Measurements from ENCODE around the gene HOXB8.

HOXB8 gene

DNA sequence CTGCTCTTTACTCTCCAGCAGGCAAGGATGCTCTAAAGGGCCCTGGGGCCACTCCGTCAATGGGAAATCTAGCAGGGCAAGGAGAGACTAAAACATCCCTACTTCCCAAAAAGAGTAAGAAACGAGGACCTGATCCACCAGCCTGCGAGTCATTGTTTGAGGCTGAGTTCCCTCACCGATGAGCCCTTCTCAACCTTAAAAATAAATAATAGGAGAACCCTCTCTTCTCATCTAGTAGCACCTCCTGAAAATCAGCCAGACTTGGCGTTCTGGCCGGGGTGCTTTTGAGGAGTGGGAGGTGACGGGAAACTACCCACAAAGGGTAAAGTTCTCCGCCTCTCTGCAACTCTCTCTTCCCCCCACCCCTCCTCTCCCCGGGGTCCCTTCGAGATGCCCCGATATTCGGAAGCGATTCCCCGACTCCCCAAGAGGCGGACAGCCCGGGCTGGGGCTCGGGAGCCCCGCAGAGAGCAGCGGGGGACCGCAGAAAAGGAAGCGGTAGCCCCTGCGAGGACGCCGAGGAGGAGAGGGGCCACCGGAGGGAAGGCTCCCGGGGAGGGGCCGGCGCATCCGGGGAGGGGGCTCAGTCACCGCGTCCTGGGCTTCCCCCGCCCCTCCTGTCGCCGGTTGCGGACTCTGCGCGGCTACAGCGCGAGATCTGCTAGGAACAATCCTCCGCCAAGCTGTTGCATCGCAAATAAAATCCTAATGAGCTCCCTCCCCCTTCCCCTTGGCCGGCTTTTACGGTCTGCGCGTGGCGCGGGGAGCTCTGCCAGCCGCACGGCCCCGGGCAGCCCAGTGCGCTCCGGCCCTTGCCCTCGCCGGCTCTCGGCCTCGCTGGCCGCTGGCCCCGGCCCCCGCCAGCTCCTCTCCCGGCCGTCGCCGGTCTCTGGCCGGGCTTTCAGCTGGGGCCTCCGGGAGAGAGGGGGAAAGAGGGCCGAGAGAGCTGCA, 9.7 kb upstream of the HOXB8 start:
- DNase-seq (ENCODE audit: low spot score) = no peak

DNA sequence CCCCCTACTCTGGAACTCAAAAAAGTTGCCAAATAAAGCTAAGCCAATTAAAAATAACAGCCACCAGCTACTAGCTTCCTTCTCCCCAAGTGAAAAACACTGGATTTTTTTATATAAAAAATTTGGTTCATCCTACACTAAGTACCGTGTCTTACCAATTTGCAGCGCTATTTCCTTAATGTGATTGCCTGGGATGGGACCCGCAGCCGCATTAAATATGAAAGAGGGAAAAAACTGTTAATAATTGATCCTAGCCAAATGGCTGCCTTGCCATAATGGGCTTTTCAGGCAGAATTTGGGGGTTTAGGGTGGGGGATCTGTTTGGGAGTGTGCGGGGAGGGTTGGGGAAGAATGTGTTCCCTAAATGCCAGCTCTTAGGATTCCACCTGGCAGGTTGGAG, 9.0 kb upstream of the HOXB8 start:
- no peak for DNase-seq (ENCODE audit: low spot score)

DNA sequence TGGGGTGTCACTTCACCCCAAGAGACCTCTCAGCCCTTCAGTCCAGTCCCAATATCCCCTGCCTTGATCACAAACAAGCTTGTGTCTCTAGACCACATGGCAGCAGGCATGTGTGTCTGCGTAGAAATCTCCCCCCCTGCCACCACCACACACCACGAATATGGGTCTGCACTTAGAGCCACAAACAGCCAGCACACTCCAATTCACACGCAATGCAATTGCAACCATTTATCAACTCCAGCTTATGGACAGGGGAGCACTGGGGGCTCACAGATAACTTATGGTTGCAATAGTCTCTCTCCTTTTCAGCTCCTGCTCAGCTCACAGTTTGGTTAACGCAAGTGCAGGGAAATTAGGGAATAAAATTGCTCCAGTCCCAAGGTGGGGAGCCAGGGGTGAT, 8.5 kb upstream of the HOXB8 start:
- DNase-seq (ENCODE audit: low spot score) = no peak

DNA sequence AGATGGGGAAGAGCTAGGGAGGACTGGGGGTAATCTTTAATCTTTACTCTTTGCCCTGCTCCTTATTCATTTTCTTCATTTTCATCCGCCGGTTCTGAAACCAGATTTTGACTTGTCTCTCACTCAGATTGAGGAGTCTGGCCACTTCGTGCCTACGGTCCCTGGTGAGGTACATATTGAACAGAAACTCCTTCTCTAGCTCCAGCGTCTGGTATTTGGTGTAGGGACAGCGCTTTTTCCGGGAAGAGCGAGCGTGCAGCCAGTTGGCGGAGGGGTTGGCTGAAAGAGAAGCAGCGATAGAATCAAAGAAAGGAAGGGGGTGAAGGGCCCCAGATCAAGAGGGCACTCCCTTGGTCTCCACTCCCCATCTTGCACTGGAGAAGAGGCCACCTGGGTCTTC, 7.8 kb upstream of the HOXB8 start:
- DNase-seq (ENCODE audit: low spot score) = no peak

DNA sequence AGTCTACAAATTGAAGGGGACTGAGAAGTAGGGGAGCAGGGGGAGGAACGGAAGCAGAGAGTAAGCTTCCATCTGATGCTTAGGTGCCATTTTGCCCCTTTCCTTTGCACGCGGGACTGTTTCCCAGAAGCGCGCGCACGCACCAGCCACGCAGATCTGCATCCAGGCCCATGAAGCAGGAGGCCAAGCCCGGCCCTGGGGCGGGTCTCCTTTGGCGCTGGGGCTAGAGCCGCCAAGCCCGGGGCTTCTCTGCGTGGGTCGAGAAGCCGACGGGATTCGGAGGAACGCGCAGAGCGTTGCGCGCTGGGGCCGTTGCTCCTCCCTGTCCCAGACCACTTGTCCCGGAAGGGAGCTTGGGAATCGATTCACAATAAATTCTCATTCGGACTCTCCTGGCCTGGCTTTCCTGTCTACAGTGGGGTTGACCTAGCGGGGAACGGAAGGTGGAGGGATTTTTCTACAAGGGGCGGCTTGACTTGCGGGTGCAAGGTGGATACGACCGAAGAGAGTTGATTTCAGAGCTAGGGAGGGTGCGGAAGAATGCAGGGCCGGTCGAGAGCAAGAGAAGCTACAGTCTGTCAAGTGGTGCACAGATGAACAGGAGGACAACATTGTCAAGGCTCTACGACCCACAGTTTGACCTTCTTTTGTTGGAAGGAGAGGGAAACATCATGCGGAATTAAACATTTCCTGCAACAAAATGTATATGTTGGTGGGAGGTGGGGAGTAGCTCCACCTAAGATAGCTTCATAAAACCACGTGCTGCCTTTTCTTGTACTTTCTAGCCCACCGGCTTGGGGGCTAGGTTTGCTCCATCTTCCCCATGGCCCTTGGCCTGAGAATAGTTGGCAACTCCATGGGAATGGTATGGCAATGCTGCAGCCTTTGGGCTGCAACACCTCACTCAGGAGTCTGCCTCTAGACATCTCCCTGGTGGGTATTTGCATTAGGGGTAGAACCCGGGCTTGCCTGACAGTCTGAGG, 6.6 kb upstream of the HOXB8 start:
- DNase-seq (ENCODE audit: low spot score) = no peak

DNA sequence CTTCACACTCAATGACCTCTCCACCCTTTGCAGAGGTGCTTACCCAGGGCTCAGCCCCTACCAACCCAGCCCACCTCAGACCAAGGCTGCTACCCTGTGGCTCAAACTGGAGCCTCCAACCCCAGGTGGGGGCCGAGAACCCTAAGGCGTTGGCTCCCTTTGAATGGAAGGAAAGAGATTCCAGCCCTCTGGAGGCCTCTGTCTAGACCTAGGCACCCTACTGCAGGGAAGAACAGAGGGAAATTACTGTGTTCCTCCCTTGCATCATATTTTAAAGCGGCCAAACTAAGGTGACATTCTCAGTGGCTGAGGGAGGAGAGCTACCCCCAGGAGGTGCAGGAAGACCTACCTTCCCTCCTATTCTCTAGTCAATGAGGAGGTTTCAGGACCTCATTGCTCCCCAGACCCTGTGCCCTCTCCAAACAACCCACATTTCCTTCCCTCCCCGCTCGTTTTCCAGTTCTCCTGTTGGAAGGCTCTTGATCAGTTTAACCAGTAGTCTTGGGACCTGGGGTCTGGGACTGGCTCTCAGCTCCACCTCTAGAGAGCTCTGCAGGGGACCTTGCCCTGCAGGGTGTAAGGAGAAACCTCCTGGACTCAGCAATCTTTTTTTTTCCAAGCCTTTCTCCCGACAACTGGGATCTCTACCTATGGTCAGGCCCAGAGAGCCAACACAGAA, 5.5 kb upstream of the HOXB8 start:
- DNase-seq (ENCODE audit: low spot score) = no peak

DNA sequence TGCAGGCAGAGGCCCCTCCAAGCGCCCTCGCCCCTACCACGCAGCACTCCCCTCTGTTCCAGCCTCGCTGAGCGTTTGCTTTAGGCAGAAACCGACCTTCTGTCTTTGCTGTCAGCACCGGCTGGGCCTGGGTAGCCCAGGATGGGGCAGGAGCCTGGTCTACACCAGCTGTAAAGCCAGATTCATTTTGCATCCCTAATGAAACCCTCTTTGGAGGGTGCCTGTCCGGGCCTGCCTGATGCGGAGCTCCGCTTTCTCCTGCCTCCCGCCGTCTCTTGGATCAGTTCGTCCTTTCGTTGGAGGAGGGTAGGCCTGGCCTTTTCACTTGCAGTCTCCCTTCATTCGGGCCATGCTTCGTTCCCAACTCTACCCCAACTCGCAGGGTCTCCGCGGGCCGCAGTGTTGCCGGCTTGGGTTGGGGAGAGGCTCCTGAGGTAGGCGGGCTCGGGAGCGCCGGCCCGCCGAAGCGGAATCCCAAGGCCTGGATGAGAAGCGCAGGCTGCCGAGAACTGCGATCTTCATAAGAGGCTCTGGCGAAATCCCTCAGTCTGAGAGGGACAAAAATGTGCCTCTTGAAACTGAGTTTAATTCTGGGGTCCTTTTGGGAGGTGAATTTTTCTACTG, 4.8 kb upstream of the HOXB8 start:
- DNase-seq (ENCODE audit: low spot score) = no peak

DNA sequence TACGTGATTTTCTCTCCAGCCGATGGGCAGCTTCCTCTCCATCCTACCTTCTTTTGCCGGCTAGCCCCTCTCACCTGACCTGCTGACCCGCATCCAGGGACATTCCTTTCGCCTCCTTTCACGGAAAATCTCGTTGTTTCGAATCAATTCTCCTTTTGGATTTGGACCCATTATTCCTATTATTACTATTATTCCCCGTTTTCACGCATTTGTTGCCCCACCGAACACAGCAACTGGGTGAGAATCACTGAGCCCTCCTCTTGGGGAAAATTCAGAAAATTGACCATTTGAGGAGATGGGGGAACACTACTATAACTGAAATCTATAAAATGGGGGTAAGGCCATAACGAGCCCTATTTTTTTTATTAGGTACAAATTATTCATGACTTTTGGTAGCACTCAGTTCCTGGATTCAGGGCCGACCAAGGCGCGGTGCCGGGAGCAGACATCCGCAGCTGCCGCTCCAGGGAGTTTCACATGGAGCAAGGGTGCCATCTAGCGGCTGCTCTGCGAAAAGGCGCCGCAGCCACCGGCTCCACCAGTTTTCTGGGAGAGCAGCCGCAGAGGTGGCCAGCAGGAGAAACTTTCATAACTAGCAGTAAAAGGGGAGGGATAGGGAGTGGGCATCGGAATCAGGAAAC, 3.3 kb upstream of the HOXB8 start:
- peak; percentile 67 for DNase-seq (ENCODE audit: low spot score)

DNA sequence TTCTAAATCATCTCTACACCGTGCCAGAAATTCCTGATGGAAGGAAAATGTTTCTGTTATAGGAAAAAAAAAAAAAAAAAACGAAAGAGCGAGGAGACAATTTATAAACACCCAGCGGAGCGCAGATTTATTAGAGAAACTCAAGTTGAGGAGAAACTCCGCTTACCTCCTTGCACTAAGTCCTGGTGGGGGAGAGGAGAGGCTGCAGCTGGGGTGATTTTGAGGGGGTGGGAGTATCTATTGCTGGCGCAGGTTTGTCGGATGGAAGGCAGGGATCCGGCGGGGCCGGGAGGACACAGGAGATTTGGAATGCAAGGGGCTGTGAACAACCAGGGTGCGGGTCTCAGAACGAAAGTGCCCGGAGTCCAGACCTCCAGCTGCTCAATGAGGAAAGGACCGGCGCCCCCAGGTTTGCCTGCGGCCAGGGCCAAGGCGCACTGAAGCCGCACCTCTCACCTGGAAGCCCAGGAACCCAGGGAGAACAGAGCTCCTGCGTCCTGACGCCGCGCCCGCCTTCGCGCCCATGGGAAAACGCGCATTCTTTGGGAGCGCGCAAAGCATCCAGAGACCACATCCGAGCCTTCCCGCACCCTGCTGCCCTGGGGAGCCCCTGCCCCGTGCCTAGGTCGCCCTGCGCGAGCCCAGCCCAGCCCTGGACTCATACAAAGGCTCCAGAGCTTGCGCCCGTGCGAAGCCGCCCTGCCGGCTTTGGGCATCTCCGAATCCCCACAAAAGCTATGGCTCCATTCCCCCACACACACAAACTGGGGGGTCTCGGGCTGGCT, 2.6 kb upstream of the HOXB8 start:
- no peak for DNase-seq (ENCODE audit: low spot score)

DNA sequence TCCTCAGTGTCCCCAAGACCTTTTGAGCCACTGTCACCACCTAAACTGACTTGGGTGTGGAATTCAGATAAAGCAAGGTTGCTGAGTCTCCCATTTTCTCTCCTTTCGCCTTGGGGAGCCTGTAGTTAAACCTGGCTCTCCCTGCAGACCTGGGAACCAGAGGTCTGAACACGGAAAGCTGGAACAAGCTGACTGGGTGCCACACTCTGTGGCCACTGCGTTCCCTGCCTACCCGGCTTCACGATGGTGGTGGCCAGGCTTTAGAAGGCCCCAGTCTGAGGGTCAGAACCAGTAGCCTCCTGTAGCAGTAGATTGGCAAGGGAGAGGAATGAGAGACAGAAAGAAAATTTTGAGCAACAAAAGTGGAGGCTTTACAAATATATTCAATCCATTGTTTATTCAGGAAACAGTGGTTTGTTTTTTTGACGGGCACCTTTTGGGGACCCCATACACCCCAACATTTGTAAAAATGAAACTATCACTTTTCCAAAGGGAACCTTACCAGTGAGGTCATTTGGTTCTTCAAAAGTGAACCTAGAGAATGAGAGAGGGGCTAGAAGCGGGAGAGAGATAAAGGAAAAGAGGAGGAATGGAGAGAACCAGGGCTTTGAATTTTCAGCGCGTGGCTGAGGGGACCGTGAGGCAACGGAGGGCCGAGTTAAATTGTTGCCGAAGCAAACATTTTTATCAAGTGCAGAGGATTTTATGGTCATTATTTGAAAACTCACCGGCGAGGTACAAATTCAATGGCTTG, 1.8 kb upstream of the HOXB8 start:
- DNase-seq (ENCODE audit: low spot score) = no peak

DNA sequence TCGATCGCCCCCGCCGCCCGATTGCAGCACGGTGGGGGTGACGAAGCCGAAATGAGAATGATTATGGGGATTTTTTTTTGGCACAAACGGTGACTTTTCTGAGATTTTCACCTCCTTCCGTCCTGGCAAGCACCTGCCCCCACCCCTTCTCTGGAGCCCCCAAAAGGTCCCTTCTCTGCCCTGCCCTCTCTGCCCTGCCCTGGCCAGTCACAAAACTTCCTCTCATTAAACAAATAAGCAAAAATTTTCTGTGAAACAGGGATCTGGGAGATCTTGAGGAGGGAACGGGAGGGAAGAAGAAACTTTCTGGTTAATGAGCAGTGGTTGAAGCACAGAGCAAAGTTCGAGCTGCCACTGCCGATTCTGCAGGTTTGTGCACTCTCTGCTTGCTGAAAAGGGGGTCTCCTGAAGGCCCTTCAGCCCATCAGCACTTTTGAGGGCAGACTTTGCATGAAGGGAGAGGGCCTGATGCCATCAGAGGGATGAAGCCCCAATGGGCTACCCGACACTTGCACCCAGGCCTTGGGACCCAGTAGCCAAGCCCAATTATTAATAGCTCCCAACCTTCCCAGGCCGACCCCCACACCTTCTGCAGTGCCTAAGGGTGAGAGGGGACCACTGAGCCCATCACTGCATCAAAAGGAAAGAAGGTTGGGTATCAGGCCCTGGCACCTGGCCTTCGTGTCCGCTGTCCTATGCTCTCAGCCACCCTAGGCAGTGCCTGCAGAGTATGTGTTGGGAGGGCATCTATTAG, 1.0 kb upstream of the HOXB8 start:
- no peak for DNase-seq (ENCODE audit: low spot score)

DNA sequence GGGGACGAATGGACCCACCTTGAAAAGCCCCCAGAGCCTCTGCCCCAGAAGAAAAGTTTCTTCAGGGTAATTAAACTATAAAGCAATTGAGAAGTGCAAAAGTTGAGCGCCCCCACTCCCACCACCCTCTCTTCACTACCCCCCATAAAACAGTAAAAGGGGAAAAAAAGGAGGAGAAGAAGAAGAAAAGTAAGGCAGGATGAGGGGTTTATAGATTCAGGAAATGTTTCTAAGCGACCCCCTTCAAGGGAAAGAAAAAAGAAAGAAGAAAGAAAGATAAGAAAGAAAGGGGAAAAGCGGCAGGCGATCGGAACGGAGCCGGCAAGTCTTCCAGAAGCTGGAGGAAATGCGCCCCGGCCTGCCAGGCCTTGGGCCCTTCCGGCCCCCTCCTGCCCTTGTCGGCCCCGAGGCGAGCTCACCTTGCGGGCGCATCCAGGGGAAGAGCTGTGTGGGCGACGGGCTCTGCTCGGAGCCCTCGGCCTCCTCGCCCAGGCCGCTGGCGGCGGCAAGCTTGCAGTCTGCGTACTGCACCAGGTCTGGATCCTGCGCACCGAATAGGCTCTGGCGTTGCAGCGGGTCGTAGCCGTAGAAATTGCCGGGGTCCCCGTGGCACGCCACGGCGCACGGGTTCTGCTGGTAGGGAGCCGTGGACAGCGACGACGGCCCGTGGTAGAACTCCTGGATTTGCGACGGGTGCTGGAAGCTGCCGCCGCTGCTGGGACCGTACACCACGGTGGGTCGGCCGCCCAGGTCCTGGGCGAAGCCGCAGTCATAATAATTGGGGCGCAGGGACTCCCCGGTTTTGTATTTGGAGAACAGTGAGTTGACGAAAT, 1.0 kb downstream of the HOXB8 start:
- DNase-seq (ENCODE audit: low spot score) = no peak

DNA sequence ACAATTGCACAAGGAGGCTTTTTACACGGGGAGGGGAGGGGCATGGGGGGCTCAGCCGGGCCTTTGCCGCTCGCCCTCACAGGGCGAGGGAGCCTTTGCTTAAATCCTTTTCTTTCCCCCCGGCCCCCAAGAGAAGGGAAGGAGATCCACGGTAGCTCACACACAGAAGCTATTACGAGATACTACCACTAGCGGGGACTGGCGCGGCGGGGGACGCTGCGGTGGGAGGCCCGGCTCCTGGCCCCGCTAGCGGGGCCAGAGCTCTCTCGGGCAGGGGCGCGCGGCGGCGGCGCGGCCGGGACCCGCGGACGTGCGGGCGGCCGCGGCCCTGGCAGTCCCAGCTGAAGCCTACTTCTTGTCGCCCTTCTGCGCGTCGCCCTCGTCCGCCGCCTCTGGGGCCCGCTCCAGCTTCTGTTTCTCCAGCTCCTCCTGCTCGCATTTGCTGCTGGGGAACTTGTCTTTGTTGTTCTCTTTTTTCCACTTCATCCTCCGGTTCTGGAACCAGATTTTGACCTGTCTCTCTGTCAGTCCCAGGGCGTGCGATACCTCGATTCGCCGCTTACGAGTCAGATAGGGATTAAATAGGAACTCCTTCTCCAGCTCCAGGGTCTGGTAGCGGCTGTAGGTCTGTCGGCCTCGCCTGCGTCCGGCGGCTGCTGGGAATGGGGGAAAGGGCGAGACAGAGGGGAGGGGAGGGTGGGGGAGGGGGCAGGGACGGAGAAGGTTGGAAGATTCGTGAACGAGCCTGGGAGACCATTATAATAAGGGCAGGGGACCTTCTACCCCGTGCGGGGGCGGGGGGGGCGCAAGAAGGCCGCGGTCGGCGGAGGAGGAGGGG, 2.0 kb downstream of the HOXB8 start:
- DNase-seq (ENCODE audit: low spot score) = no peak

DNA sequence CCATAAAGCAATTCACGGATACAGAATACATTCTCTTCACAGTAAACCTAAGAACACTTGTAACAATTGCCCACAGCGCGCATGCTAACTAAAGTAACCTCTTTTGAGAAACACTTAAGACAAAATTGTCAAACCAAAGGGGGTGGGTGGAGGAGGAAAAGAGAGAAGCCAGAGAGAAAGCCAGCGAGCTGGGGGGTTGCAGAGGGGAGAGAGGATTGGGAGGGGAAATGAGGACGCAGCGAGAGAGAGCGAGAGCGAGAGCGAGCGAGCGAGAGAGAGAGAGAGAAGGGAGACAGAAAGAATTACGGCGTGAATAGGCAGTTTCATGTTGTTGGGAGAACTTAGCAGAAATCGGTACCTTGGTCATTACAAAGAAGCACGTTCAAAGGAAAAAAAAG, 2.6 kb downstream of the HOXB8 start:
- no peak for DNase-seq (ENCODE audit: low spot score)

DNA sequence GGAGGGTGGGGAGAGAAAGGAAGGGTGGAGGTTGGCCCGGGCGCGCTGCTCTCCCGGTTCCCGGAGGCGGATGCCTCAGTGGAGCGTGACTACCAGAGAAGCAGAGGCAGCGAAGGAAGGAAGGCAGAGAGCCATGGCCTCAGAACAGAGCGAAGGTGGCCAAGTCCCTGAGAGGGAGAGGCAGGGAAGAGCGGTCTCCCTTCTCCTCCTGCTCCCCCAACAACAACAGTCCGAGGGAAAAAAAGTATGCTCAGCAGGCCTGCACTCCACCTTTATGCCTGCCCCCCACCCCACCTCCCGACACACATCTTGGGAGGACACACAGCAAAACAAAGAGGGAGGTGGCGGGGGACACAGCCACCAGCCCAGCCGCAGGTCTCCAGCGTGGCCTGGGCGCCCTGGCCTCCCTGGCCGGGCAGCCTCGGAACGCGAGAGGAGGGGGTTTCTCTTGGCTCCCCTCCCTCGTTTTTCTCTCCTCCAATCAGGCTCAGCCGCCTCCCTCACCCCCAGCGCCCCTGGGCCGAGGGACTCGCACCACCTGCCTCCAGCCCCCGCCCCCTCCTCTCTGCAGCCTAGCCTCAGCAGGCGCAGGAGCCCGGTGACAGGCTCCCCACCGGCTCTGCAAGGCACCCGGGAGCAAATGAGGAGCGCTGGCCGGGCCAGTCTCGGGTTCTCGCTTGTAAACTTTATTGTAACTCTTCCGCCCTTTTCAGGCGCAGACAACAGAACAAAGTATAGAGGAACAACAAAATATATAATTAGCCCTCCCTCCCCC, 3.2 kb downstream of the HOXB8 start:
- no peak for DNase-seq (ENCODE audit: low spot score)

DNA sequence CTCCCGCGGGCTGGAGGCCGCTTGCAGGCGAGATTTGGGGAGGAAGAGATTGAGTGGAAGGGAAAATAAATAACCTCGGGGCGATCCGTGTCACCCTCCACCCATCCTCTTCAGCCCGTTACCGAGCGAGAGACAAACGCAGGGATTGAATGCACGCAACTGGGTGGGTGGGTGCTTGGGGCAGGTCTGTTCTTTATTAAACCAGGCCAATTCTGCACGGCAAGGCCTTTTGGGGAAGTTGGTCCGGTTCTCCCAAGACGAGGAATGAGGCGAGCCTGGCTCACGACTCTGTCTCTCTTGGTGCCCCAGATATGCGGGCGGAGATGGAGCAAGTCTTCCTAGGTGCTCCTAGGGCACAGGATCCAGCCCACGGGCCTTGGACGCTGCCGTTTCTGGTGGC, 3.9 kb downstream of the HOXB8 start:
- DNase-seq (ENCODE audit: low spot score) = no peak

All from putamen (tissue), 1 donor.